Activated naive CD4-positive, alpha-beta T cell treated with anti-CD3 and anti-CD28 coated beads, Interleukin-2, amount 50 U/mL, for 16 hours (primary cell): ENCODE data around the gene GORASP1.

Source experiments
- DNase-seq: peaks from one replicate; pipeline ENCODE4 v3.0.0-alpha.2; 2020

GORASP1 gene

GRCh38 chr3:39107388-39108199 lies at the start of gene GORASP1, which contains the start of gene TTC21A:
GORASP1 (minus strand) TSS chr3:39107627; CDS start chr3:39107541, 86 bp downstream.
TTC21A (plus strand) TSS chr3:39107680; CDS start chr3:39107838, 158 bp downstream.
- DNase-seq = peak; percentile 62

GRCh38 chr3:39156421-39156820 lies 49.0 kb upstream of the GORASP1 start:
- no peak for DNase-seq

- DNase-seq = no peak
These were observed 47.0 kb upstream of the GORASP1 start for GRCh38 chr3:39154280-39155021.

GRCh38 chr3:39153977-39154279 lies 46.5 kb upstream of the GORASP1 start:
- DNase-seq = no peak

GRCh38 chr3:39150803-39151631 lies 43.6 kb upstream of the GORASP1 start:
- peak; percentile 72 for DNase-seq

GRCh38 chr3:39150148-39150802 lies 42.8 kb upstream of the GORASP1 start:
- no peak for DNase-seq

GRCh38 chr3:39149498-39150147 lies 42.2 kb upstream of the GORASP1 start:
- DNase-seq = no peak

GRCh38 chr3:39149059-39149455 lies 41.6 kb upstream of the GORASP1 start:
- DNase-seq = no peak

GRCh38 chr3:39148435-39149058 lies 41.1 kb upstream of the GORASP1 start:
- no peak for DNase-seq

GRCh38 chr3:39147711-39148434 lies 40.4 kb upstream of the GORASP1 start:
- DNase-seq = no peak

GRCh38 chr3:39146611-39147591 lies 39.5 kb upstream of the GORASP1 start:
- DNase-seq = peak; percentile 79

- DNase-seq = no peak
These were observed 38.7 kb upstream of the GORASP1 start for GRCh38 chr3:39146083-39146501.

- no peak for DNase-seq
These were observed 37.4 kb upstream of the GORASP1 start for GRCh38 chr3:39144748-39145380.

- no peak for DNase-seq
These were observed 36.8 kb upstream of the GORASP1 start for GRCh38 chr3:39144095-39144747.

GRCh38 chr3:39143051-39143885 lies 35.8 kb upstream of the GORASP1 start:
- no peak for DNase-seq

- DNase-seq = no peak
These were observed 34.6 kb upstream of the GORASP1 start for GRCh38 chr3:39142067-39142466.

- DNase-seq = no peak
These were observed 34.0 kb upstream of the GORASP1 start for GRCh38 chr3:39141171-39141995.
